NCI-H146 (cell line): ENCODE data around the gene ASTN2.
A peak's percentile ranks its signal among the peaks of the same experiment; 100 is the strongest.

Experiments
- DNase-seq: peaks from one replicate; lab custom pipeline; 2025; lab: John Stamatoyannopoulos, UW

ASTN2 gene

DNA sequence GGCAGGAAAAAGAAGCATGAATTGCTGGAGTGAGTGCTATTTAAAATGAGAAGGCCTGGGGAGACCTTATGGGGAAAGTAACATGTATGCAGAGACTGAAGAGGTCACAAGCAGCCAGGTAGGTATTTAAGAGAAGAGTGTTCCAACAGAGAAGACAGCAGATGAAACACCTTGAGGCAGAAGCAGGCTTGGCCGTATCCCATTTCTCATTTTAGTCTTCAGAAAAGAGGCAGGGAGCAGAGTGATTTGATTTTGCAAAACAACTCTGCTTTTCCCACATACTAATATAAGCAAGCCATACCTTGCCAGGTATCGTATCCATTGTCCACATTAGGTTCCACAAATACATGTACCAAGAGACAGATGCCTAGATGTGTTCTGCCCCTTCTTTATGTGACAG lies 244.3 kb downstream of the ASTN2 start:
- no peak for DNase-seq

DNA sequence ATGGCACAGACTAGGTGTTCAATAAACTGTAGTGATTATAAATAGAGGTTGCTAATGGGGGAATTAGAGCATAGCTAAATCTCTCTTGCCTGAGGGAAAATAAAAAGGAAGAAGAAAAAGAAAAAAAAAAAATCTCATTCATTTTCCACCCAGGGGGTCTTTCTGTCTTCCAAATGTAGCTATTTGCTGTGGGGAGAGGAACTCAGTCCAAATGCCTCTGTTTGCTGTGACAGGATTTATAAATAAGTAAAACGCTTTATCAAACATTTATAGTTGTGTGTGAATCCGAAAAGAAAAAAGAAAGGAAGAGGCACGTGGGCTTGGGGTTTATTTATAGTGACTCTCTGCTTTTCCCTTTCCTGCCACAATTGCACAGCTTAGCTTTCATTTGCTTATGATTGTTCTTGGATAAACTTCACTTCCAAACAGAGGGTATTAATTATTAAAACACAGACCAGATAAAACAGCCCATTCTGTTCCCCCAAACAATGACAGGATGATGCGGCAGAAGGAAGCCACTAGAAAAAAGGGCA lies 245.7 kb downstream of the ASTN2 start:
- DNase-seq, result peak; percentile 49

DNA sequence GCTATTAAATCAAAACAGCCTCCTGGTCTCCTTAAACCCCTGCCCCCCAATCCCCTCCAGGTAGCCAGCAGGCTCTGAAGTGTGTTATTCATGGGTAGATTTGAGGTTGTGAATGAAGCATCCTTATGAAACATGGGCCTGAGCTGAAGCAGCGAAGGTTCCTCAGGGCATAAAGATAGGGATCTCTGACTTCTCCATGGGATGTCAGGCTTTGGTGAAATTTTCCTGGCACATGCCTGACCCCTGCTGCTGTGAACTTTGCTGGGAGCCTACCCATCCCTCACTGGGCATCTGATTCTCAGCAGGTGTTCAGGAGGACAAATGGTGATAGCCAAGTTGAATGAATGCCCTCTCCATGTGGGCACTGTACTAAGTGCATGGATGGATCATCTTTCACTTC lies 250.3 kb downstream of the ASTN2 start:
- peak; percentile 57 for DNase-seq

DNA sequence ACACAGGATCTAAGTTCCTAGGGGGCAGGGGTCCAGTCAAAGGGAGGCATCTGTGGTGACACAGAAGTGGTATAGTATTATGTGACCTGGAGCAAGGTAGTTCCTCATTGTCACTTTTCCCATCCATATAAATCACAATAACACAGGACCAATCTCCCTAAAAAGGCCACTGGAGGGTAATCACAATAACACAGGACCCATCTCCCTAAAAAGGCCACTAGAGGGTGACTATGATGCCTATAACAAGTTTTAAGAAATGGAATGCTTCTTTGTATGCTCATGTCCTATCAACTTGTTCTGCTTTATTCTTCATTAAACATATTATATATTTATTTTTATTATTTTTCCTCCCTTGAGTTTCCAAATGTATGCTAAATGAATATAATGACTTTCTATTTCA lies 254.6 kb downstream of the ASTN2 start:
- no peak for DNase-seq

DNA sequence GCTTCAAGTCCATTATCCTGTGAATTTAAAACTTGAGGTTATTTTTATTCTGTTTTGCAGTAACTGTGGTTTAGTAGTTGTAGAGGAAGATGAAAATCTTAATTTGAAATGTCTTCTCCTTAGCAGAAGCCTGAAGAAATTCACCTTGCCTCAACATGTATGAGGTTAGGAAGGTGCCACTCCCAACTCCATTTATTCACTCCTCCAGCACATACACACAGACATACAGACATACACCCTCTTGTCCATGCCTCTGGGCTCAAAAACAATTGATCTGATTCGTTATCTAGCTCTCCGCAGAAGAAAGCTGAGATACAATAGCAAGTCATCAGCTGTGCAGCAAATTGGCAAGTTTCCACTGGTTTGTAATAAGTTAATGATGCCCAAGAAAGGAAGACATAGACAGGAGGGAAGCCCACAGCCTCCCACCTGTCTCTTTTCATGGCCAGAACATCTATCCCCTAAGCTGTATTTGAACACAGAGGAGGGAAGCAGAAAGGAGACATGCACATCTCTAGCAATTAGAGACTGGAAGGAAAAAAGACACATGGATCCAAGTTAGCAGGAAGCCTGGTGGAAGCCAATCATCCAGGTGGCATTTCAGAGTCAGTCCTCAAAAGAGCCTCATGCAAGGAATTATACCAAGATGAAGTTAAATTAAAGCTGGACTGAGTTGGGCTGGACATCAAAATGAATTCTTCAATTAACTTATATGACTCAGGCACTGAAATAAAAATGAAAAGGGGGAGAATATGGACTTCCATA lies 257.9 kb downstream of the ASTN2 start:
- peak; percentile 7 for DNase-seq

DNA sequence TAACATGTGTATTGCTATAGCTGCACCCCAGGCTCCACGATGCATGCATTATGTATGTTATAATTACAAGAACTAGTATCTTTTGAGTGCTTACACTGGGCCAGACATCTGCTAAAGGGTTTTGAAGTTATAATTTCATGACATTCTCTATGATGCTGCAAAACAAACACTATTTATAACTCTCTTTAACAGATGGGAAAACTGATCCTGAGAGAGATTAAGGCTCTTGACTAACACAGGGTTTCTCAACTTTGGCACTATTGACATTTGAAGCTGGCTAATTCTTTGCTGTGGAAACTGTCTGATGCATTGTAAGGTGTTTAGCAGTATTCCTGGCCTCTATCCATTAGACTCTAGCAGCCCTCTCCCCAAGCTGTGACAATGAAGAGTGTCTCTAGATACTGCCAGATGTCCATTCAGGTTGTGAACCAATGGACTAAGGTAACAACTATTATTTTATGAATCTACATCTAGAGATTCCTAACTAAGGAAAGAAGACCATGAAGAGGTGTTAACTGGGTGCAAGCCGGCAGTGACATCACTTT lies 258.6 kb downstream of the ASTN2 start:
- DNase-seq, result no peak

DNA sequence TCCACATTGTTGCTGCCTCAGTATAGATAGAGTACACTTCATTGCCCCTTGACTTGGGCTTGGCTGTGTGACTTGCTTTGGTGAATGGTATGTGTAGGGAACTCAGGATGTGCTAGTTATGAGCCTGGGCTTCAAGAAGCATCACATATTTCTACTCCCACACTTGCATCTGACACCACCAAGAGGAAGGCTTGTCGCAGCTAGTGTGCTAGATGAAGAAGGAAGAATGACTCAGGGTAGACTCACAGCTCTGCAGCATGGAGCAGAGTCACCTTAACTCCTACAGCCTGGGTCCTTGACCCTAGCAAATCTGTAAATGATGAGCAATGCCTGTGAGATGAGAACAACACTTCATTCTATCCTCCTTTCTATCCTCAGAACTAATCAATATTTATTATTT lies 261.8 kb downstream of the ASTN2 start:
- no peak for DNase-seq

DNA sequence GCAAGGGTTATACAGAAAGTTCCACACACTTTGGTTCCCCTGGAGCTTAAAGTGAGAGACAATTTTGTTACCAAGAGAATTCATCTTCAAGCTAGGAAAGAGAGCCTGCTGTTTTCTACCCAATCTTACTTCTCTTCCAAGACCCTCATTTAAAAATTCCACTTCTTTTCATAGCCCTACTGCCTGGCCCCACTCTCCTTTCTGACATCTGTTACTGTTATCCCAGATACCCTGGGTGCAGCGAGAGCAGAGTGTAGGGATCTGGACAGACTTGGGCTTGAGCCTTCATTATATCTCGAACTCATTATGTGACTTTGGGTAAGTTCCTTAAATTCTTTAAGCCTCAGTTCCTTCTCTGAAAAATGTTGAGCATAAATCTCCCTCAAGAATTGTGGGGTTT lies 263.1 kb downstream of the ASTN2 start:
- no peak for DNase-seq

DNA sequence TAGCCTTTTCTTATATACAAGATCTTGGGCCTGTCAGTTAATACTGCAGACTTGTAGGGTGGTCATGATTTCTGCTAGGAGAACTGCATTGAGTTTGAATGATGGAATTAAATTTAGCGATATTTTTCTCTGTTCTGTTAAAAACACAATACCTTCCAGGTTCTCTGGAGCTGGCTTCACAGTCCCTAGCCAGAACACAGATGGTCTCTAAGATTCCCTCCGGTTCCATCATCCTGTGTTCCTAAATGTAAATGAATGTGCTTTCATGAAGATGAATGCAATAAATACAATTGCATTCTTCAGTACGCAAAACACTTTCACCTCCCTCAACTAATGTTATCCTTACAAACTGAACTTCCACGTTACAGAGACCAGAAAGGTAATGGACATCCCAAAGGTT lies 264.9 kb downstream of the ASTN2 start:
- no peak for DNase-seq

DNA sequence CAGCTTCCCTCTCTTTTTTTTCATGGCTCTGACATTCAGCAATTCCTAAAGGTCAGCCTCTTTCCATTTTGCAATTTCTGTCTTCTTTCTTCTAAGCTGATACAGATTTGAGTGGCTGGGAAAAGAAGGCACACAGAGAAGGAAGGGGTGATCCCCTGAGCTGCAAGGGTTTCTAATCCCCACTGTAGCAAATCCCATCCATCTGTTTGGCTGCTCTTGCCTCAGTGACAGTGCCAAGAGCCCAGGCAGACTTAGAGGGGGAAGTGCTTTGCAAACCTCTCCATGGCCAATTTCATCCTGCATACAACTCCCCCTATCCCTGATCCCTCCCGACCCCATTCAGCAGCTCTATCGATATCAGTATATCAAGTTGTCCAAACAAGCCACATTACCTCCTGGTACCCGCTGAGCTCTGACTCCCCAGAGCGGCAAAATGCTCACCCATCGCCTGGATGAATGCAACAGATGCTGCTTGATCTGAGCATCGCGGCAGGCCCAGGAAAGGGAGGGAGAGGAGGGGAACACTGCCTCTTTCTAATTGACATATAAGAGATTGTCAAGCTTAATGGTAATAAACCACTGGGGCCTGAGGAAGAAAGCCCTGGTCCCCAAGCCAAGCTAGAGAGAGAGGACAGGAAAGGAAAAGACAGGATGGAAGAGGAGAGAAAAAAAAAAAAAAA lies 268.9 kb downstream of the ASTN2 start:
- DNase-seq, result no peak

DNA sequence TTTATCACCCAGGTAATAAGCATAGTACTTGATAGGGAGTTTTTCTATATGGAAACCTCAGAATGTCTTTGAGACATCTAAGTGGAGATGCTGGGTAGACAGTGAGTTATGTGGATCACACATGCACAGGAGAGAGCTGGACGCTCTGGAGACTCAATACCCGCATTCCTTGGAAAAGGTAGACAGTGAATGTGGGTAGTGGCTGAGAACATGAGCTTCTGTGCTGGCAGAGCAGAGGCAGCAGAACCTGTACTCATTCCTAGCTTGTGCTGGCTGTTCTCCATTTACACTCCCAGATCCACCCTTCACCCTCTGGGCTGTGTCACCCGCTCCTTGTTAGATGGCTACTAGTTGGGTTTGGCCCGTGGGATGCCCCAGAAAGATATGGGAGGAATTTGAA lies 269.8 kb downstream of the ASTN2 start:
- DNase-seq, result no peak

DNA sequence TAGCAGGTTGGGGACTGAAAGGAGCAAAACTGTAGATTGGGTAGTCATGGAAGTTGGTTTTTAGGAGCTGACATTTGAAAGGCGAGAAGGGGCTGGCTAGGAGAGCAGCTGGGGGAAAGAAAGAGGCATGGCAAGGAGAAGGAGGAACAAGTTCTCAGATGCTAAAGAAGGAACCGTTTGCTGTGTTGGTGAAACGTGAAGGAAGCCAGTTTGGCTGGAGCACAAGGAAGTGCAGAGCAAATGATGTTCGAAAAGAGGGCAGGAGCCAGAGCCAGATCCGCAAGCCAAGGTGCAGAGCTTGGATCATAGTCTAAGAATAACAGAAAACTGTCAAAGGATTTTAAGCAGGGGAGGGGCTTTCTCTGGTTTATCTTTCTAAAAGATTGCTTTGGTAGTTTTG lies 276.6 kb downstream of the ASTN2 start:
- no peak for DNase-seq

DNA sequence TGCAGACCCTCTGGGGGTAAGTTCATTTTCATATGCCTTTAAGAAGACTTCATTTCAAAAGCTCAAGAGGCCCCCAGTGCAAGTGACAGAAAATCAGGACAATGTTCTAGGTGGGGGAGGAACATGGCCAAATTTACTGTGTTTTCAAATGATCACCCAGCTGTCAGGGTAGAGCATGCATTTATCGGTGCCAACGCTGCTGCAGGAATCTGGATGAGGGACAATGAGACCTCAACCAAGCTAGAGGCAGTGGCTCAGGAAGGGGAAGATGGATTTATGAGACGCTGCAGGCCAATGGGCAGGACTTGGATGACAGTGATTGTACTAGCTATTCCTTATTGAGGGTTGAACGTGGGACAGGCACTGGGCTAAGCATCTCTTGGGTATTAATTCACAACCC lies 278.4 kb downstream of the ASTN2 start:
- DNase-seq, result no peak

DNA sequence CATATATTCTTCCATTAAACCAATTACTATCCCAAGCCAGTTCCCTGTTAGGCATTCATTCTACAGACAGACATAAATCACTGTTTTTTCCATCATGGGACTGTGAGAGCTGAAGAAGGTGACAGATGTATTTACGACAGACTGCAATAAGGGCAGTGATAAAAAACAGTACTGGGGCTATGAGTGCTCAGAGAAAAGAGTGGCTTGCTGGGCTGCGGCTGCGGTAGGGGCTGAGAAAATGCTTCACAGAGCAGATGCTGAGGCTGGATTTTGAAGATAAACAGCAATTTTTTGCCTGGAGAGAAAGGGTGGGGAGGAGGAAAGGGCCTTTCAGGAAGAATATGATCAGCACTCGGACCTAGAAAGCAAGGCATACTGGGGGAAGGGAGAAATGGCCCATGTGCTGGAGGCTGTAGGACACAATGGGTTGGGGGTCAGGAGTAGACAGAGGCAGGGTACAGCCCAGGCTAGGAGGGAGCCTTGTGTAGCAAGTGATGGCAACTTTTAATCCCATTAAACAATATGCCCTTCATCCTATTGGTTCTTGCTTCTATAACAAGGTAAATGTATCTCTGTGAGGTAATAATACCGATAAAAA lies 279.3 kb downstream of the ASTN2 start:
- no peak for DNase-seq

DNA sequence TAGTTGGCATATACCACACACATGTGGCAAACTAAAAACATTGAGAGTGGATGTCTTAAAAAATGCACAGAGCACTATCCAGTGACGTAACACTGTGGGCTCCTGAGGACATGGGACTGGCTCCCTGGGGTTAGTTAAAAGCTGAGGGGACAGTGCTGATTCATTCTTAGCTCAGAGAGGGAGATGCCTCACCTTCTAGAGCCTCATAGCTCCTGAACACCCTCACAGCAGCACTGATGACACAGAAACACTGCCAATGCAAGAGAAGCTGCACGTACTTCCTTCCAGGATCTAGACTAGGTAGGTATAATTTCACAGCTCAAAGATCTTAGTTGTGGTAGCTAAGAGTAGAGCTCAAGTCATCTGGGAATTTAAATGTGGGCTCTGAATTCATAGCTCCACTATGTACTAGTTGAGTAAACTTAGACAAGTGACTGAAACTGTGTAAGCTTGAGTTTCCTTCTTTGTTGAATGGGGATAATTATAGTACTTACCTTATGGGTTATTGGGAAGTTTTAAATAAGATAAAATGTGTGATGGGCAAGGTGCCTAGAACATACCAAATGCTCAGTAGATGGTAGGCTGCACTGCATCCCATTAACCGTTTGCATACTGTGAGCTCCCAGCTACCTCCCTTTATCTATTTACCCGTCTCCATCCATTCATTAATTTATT lies 279.9 kb downstream of the ASTN2 start:
- DNase-seq, result no peak

DNA sequence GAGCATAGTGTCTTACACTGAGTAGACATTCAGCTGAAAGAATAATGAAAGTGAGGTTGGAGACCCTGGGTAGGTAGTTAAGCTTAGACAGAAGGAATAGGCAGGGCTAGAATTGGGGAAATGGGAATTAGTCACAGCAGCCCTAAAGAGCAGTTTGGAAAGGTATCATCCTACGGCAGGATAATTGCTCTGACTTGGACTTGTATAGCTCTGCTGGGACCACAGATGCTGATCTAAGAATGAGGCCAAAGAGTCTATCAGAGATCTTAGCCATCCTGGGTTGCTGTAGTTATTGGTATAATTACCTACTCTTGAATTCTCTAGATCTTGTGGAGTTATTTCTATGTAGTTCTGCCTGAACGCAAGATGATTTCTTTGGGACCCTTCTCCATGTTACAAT lies 288.0 kb downstream of the ASTN2 start:
- no peak for DNase-seq

DNA sequence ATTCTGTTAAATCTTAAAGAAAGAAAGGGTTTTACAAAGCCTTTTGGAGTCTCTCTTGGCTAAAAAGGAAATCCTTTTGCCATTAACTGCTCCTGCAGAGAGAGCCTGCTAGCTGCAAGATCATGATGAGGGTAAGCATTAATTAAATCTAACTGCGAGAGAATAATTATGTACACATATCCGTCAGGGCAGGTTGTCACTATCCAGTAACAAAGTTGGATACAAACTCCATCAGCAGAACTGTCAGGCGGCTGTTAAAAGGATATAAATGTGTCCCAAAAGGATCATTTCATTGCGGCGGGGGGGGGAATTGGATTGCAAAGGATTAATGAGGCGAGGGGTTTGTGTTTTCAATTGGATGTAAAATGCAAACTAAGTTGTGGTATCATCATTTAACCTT lies 289.3 kb downstream of the ASTN2 start:
- no peak for DNase-seq

DNA sequence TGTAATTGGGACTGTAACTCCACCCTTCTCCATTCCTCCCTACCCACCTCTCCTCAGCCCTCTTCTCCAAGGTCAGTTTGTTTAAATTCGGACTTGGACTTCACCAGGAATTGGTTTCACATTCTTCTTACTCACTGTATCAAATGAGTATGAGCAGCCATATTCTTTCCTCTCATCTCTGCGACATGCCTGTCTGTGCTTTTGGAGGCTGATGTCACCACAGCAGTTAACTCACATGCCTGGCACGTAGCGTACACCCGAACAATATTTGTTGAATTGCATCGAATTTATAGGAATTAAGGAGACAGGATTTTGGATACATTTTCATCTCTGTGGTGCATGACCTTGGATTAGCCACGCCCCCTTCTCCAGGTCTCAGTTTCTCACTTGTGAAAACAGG lies 291.1 kb downstream of the ASTN2 start:
- DNase-seq, result no peak

DNA sequence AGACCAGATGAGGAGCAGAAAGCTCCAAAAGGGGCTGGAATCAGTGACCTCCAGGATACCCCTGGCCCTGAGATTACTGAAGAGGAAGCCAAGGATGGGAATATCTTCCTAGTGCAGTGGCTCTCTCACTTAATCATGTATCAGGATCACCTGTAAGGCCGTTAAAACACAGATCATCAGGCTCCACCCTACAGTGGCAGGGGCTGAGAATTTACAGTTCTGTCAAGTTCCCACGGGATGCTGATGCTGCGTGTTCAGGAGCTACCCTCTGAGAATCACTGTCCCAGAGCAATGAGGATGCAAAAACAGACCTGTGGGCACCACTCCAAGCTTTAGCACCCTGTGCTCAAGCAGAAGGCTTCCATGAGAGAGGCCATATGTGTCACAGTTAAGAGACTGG lies 291.9 kb downstream of the ASTN2 start:
- no peak for DNase-seq

DNA sequence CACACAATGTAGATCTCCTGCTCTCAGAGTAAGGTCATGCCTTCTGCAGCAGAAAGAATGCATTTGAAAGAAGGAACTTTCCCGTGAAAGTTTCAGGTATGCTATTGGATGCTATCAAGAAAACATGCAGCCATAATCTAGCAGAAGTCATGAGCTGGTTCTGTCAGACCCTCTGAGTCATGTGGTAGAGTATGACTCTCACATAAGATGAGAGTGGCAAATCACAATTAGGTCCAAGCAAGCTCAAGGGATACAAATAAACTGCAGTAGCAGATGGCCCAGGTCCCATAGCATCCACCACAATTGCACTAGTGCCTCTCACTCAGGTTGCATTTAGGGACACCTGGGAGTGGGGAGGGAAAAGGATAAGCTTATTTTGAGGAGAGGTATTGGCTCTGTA lies 292.8 kb downstream of the ASTN2 start:
- DNase-seq, result no peak

DNA sequence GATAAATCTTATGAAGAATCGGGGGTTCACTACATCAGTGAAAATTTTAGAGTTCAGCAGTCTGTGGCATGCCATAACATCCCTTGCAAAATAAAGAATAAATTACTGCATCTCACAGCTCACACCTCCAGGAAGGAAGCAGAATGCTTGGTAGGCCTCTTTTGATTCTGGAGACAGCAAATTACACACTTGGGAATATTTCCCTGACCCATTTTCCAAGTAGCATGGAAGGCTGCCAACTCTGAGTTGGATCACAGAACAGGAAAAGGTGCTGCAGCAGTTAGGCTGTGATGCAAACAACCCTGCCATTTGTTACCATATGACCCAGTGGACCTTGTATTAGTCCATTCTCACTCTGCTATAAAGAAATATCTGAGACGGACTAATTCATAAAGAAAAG lies 293.5 kb downstream of the ASTN2 start:
- no peak for DNase-seq

DNA sequence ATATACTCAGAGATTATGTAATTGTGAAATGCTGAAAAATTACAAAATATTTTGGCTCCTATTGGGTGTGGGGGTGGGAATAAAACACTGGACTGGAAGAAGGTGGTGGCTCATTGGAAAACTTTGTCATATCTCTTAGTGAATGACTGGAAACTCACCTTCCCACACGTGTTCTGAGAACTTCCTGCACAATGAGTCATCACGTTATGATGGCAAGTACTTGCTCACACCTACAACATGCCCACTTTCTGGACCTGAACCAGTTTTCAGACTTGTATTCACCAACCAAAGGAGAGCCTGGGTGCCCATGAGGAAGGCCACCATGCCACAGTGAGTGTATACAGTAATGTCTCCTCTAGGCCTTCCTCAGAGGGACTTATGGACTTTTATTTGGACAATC lies 294.8 kb downstream of the ASTN2 start:
- DNase-seq, result no peak
